Fibroblast of upper back skin (primary cell): ENCODE measurements around the gene CALB2.
A peak's percentile ranks its signal among the peaks of the same experiment; 100 is the strongest.

Experiments used
- DNase-seq: peaks from one replicate; pipeline ENCODE4 v3.0.0-alpha.2; 2013

CALB2 gene

GRCh38 chr16:71396594-71396993, 38.1 kb downstream of the CALB2 start:
- DNase-seq = no peak

- no peak for DNase-seq
Measured at GRCh38 chr16:71399801-71400563, 41.5 kb downstream of the CALB2 start.

- no peak for DNase-seq
Measured at GRCh38 chr16:71402007-71402406, 43.5 kb downstream of the CALB2 start.

- no peak for DNase-seq
Measured at GRCh38 chr16:71402674-71403073, 44.2 kb downstream of the CALB2 start.

GRCh38 chr16:71404364-71404763, 45.8 kb downstream of the CALB2 start:
- no peak for DNase-seq

- no peak for DNase-seq
Measured at GRCh38 chr16:71406316-71406715, 47.8 kb downstream of the CALB2 start.

GRCh38 chr16:71406724-71407123, 48.2 kb downstream of the CALB2 start:
- no peak for DNase-seq

GRCh38 chr16:71407731-71408130, 49.2 kb downstream of the CALB2 start:
- DNase-seq = no peak

GRCh38 chr16:71408536-71408935, 50.0 kb downstream of the CALB2 start:
- DNase-seq = no peak

- no peak for DNase-seq
Measured at GRCh38 chr16:71409011-71409775, 50.7 kb downstream of the CALB2 start.

- no peak for DNase-seq
Measured at GRCh38 chr16:71410146-71410545, 51.6 kb downstream of the CALB2 start.

GRCh38 chr16:71412270-71413160, 54.0 kb downstream of the CALB2 start:
- DNase-seq = peak; percentile 64

GRCh38 chr16:71413341-71413740, 54.8 kb downstream of the CALB2 start:
- no peak for DNase-seq

- no peak for DNase-seq
Measured at GRCh38 chr16:71414038-71414437, 55.5 kb downstream of the CALB2 start.

GRCh38 chr16:71421911-71422310, 63.4 kb downstream of the CALB2 start:
- no peak for DNase-seq

- DNase-seq = no peak
Measured at GRCh38 chr16:71423016-71423415, 64.5 kb downstream of the CALB2 start.

GRCh38 chr16:71423865-71424264, 65.3 kb downstream of the CALB2 start:
- DNase-seq = no peak

GRCh38 chr16:71424626-71425025, 66.1 kb downstream of the CALB2 start:
- DNase-seq = no peak

- DNase-seq = no peak
Measured at GRCh38 chr16:71425746-71426068, 67.2 kb downstream of the CALB2 start.

- peak; percentile 75 for DNase-seq
Measured at GRCh38 chr16:71426069-71426879, 67.8 kb downstream of the CALB2 start.

- no peak for DNase-seq
Measured at GRCh38 chr16:71426880-71427615, 68.5 kb downstream of the CALB2 start.

- DNase-seq = no peak
Measured at GRCh38 chr16:71428385-71428784, 69.9 kb downstream of the CALB2 start.
